ENCODE data around the gene FGD3.

The FGD3 gene

DNA sequence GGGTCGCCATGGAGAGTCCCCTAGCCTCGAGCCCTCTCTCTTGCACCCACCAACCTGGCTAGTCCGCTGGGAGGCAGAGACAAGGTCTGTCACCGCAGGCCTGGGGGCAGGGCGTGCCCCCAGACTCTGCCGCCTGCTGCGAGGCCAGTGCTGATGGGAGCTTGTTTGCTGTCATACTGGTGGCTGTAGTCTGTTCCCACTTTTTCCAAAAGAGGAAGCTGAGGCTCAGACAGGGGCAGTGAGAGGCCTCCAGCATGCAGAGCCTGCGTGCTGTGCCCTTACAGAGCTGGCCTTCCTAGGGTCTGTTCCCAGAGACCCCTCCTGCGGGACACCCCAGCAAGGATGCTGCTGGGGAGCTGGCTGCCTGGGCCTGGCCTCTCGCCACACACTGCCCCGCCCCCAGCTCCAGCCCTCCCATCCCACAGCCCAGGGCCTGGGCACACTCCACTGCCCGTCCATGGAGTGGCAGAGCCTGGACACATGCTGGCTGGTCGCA is 90.2 kb downstream of the FGD3 start:
- TF ChIP-seq, protein P1, sequence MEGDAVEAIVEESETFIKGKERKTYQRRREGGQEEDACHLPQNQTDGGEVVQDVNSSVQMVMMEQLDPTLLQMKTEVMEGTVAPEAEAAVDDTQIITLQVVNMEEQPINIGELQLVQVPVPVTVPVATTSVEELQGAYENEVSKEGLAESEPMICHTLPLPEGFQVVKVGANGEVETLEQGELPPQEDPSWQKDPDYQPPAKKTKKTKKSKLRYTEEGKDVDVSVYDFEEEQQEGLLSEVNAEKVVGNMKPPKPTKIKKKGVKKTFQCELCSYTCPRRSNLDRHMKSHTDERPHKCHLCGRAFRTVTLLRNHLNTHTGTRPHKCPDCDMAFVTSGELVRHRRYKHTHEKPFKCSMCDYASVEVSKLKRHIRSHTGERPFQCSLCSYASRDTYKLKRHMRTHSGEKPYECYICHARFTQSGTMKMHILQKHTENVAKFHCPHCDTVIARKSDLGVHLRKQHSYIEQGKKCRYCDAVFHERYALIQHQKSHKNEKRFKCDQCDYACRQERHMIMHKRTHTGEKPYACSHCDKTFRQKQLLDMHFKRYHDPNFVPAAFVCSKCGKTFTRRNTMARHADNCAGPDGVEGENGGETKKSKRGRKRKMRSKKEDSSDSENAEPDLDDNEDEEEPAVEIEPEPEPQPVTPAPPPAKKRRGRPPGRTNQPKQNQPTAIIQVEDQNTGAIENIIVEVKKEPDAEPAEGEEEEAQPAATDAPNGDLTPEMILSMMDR (conservative IDR thresholded peaks at IDR 0.05; ENCODE audit: low read depth, low read length): no peak
- H3K4me3 ChIP-seq (ENCODE audit: low read length): no peak overlapping the region
- DNase-seq (ENCODE audit: low read depth): no peak

DNA sequence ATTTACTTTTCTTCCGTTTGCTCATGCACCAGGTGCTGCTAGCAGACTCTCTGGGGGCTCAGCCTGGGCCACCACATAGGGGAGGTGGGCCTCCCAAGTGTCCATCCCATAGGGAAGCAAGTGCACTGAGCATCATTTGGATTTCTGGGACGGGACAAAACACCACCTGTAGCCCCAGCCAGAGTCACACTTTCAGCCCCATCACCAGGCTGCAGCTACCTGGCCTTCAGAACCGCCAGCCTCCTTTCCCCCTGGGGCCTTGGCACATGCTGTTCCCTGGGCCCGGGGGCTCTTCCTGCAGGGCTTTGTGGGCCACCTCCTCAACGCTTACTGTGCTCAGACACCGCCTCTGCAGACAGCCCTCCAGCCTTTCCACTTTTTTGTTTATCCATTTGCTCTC is 91.6 kb downstream of the FGD3 start:
- no peak for DNase-seq (ENCODE audit: low read depth)
- H3K4me3 ChIP-seq (ENCODE audit: low read length): no peak overlapping the region
- TF ChIP-seq, protein P1 (conservative IDR thresholded peaks at IDR 0.05; ENCODE audit: low read depth, low read length): no peak

DNA sequence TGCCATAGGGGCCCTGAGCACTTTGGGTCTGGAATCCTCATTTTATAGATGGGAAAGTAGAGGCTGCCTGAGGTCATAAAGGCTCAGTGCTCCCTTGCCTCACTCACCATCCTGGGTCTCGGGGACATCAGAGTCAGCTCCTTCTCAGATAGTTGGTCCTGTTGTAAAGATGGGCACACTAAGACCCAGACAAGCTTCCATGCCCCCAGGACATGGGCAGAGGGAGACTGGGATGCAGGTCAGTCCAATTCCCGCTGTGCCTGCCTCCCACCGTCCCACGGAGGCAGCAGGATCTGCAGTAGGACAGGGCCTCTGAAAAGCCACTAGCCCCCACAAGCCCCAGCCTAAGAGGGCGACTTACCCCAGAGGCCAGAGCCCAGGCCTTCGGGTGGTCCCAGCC is 92.1 kb downstream of the FGD3 start:
- TF ChIP-seq, protein P1 (conservative IDR thresholded peaks at IDR 0.05; ENCODE audit: low read depth, low read length): no peak
- H3K4me3 ChIP-seq (ENCODE audit: low read length): no peak overlapping the region
- no peak for DNase-seq (ENCODE audit: low read depth)

DNA sequence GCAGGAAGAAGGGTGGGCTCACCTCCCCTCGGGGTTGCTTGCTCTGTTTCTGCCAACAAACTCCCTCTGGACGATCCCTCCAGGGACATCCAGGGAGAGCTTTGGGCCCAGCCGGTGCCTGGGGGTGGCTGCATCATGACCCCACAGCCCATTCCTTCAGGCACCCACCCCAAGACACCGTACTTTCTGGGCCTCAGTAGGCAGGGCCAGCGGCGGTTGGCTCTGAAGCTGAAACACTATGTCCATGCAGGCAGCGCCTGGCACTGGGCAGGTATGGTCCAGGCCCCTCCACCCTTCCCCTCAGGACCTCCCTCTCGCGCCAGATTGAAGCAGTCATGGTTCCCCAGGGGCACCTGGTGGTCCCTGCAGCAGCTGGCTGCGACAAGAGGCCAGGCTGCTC is 92.7 kb downstream of the FGD3 start:
- DNase-seq (ENCODE audit: low read depth): no peak
- no peak overlapping the region for H3K4me3 ChIP-seq (ENCODE audit: low read length)
- TF ChIP-seq, protein P1 (conservative IDR thresholded peaks at IDR 0.05; ENCODE audit: low read depth, low read length): no peak

DNA sequence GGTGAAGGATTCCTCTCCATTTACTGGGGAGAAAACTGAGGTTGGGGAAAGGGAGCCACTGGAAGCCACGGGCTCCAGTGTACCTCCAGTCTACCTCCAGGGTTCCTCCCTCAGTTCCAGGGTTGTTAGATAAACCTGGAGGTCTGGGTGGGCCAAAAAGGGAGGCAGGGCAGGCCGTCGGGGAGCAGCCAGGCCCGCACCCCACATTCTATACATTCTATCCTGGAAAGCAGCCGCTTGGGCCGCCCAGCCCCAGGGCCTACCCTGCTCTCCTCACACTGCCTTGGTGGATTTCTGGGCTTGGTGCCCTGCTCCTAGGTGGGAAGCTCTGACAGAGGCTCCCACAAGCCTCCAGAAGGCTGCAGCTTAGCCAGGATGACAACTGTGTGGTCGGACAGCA is 93.1 kb downstream of the FGD3 start:
- no peak for DNase-seq (ENCODE audit: low read depth)
- TF ChIP-seq, protein P1 (conservative IDR thresholded peaks at IDR 0.05; ENCODE audit: low read depth, low read length): no peak
- no peak overlapping the region for H3K4me3 ChIP-seq (ENCODE audit: low read length)

DNA sequence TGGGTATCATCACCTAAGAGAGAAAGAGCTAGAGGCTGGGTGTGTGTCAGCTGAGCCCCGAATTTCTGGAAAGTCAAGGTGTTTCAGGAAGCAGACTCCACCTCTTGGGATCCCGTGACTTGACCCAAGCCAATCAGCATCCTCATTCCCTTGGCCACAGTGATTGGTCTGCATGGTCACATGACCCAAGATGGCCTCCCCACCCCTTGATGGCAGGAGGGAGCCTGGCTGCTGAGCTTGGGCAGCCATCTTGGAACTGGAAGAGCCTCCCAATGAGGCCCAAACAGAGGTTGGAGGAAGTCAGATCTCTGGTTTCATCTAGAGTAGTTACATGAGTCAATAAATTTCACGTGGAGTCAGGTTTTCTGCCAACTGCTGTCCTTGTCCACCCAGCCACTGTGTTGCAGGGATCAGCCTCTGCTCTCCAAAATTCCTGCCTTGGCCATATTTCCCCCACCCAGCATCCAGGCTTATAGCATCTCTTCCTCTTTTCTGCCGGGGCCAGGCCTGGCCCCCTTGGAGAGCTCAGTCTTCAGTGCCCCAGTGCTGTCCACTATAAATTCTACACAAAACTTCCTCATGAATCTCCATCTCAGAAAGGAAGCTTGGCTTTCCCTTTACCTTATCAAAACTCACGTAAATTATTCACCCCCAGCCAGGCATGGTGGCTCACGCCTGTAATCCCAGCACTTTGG is 93.9 kb downstream of the FGD3 start:
- no peak overlapping the region for H3K4me3 ChIP-seq (ENCODE audit: low read length)
- no peak for DNase-seq (ENCODE audit: low read depth)
- TF ChIP-seq, protein P1 (conservative IDR thresholded peaks at IDR 0.05; ENCODE audit: low read depth, low read length): no peak

DNA sequence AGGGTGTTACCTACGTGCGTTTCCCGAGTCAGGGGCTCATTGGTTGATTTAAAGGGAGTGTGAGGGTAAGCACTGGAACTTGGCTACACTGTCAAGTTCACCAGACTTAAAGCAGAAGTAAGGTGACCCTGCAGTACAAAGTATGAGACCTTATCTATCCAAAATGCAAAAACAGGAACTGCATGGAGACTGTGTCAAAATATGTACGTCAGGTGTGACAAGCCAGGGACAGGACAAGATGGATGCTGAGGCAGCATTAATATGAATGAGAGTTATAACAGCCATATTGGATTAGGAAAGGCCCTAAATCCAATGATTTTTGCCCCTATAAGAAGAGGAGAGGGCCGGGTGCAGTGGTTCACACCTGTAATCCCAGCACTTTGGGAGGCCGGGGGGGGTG is 95.8 kb downstream of the FGD3 start:
- TF ChIP-seq, protein P1 (conservative IDR thresholded peaks at IDR 0.05; ENCODE audit: low read depth, low read length): no peak
- no peak for DNase-seq (ENCODE audit: low read depth)
- H3K4me3 ChIP-seq (ENCODE audit: low read length): no peak overlapping the region

Data from retinal pigment epithelial cell (primary cell).